Body of pancreas (tissue), 4 donors: ENCODE results near the gene GLI3.

ENCODE experiments used
- CTCF ChIP-seq, 7 experiments: fragments of 450-650 bp in 4 of 7; fragments of 200-600 bp in 3 of 7; sonication (generic) in 3 of 7; IDR thresholded peaks; one replicate each; pipeline ENCODE4 v1.5.1; 2016 to 2019; ENCODE audit warnings: antibody characterized with exemption in 7 of 7
- POLR2A ChIP-seq, 3 donors: fragments of 450-650 bp; IDR thresholded peaks; one replicate each; pipeline ENCODE4 v1.6.1; 2016; ENCODE audit warnings: antibody characterized with exemption in 3 of 3, mild to moderate bottlenecking in 2 of 3

- no peak for TF ChIP-seq CTCF (IDR thresholded peaks at IDR 0.05)
- TF ChIP-seq POLR2A (IDR thresholded peaks at IDR 0.05) = no peak
Observed at GRCh38 chr7:42055171-42055570, 181.8 kb downstream of the GLI3 start.
